ENCODE measurements around the gene FCN1. TPM values are rescaled to one million over a fixed set of nuclear protein-coding genes. Genes with fewer than 3 reads are reported as not detected.

The FCN1 gene
- total and polyA plus RNA-seq, 2 donors (not counting 1 experiment from before 2014, with no cell fraction given): not detected

- Histone ChIP-seq H3K4me1 (ENCODE audit: control insufficient read depth, extremely low read depth, insufficient read depth, low read length) (no peaks in the 10 kb centered on the region), H3K27me3 (ENCODE audit: control insufficient read depth, insufficient read depth, low read length) (no peaks in the 10 kb centered on the region), H3K9me3 (ENCODE audit: control insufficient read depth, insufficient read depth, low read depth, low read length) (no peaks in the 10 kb centered on the region), H3K9ac (ENCODE audit: insufficient read depth, low read length) (no peak overlapping the region), H3K27ac (ENCODE audit: insufficient read depth, low read length) (no peak overlapping the region), H3K36me3 (ENCODE audit: control insufficient read depth, insufficient read depth, low read length) (no peaks in the 10 kb centered on the region), H2AFZ (ENCODE audit: low read length) (no peak overlapping the region), H4K20me1 (ENCODE audit: control insufficient read depth, extremely low read depth, insufficient read depth, low read length) (no peaks in the 10 kb centered on the region), H3K4me2 (ENCODE audit: extremely low read depth, insufficient read depth, low read length) (no peak overlapping the region), H3K79me2 (ENCODE audit: control insufficient read depth, insufficient read depth, low read length) (no peaks in the 10 kb centered on the region), H3K4me3 (replicated peaks in 1 of 4; ENCODE audit: control extremely low read depth in 1 of 4, insufficient read depth in 1 of 4, low read depth in 3 of 4, low read length in 4 of 4) (no peak overlapping the region)
- TF ChIP-seq, protein P1, sequence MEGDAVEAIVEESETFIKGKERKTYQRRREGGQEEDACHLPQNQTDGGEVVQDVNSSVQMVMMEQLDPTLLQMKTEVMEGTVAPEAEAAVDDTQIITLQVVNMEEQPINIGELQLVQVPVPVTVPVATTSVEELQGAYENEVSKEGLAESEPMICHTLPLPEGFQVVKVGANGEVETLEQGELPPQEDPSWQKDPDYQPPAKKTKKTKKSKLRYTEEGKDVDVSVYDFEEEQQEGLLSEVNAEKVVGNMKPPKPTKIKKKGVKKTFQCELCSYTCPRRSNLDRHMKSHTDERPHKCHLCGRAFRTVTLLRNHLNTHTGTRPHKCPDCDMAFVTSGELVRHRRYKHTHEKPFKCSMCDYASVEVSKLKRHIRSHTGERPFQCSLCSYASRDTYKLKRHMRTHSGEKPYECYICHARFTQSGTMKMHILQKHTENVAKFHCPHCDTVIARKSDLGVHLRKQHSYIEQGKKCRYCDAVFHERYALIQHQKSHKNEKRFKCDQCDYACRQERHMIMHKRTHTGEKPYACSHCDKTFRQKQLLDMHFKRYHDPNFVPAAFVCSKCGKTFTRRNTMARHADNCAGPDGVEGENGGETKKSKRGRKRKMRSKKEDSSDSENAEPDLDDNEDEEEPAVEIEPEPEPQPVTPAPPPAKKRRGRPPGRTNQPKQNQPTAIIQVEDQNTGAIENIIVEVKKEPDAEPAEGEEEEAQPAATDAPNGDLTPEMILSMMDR (conservative IDR thresholded peaks at IDR 0.05 in 1 of 2, IDR thresholded peaks at IDR 0.05 in 1 of 2; ENCODE audit: low read depth in 1 of 2, low read length in 2 of 2): no peak
- TF ChIP-seq EZH2 (IDR thresholded peaks at IDR 0.05; ENCODE audit: low read length, missing control alignments): no peak
- no peak for DNase-seq (ENCODE audit: low read depth in 2 of 2)
Measured at GRCh38 chr9:134896834-134897583, 20.7 kb downstream of the FCN1 start.

- no peak overlapping the region for H3K27ac ChIP-seq (ENCODE audit: insufficient read depth, low read length)
- H3K27me3 ChIP-seq (ENCODE audit: control insufficient read depth, insufficient read depth, low read length): no peaks in the 10 kb centered on the region
- no peaks in the 10 kb centered on the region for H4K20me1 ChIP-seq (ENCODE audit: control insufficient read depth, extremely low read depth, insufficient read depth, low read length)
- no peak overlapping the region for H2AFZ ChIP-seq (ENCODE audit: low read length)
- TF ChIP-seq EZH2 (IDR thresholded peaks at IDR 0.05; ENCODE audit: low read length, missing control alignments): no peak
- TF ChIP-seq, protein P1 (conservative IDR thresholded peaks at IDR 0.05 in 1 of 2, IDR thresholded peaks at IDR 0.05 in 1 of 2; ENCODE audit: low read depth in 1 of 2, low read length in 2 of 2): no peak
- H3K4me1 ChIP-seq (ENCODE audit: control insufficient read depth, extremely low read depth, insufficient read depth, low read length): no peaks in the 10 kb centered on the region
- no peaks in the 10 kb centered on the region for H3K9me3 ChIP-seq (ENCODE audit: control insufficient read depth, insufficient read depth, low read depth, low read length)
- H3K9ac ChIP-seq (ENCODE audit: insufficient read depth, low read length): no peak overlapping the region
- H3K4me2 ChIP-seq (ENCODE audit: extremely low read depth, insufficient read depth, low read length): no peak overlapping the region
- peak; percentile 85 to 86 for DNase-seq (ENCODE audit: low read depth in 2 of 2)
- H3K36me3 ChIP-seq (ENCODE audit: control insufficient read depth, insufficient read depth, low read length): no peaks in the 10 kb centered on the region
- H3K79me2 ChIP-seq (ENCODE audit: control insufficient read depth, insufficient read depth, low read length): no peaks in the 10 kb centered on the region
- no peak overlapping the region for H3K4me3 ChIP-seq (replicated peaks in 1 of 4; ENCODE audit: control extremely low read depth in 1 of 4, insufficient read depth in 1 of 4, low read depth in 3 of 4, low read length in 4 of 4)
Measured at GRCh38 chr9:134895908-134896833, 21.5 kb downstream of the FCN1 start.

- Histone ChIP-seq H3K4me3 (replicated peaks in 1 of 4; ENCODE audit: control extremely low read depth in 1 of 4, insufficient read depth in 1 of 4, low read depth in 3 of 4, low read length in 4 of 4) (no peak overlapping the region), H3K4me2 (ENCODE audit: extremely low read depth, insufficient read depth, low read length) (no peak overlapping the region), H3K9ac (ENCODE audit: insufficient read depth, low read length) (no peak overlapping the region), H3K9me3 (ENCODE audit: control insufficient read depth, insufficient read depth, low read depth, low read length) (no peaks in the 10 kb centered on the region), H2AFZ (ENCODE audit: low read length) (no peak overlapping the region), H3K27ac (ENCODE audit: insufficient read depth, low read length) (no peak overlapping the region), H3K27me3 (ENCODE audit: control insufficient read depth, insufficient read depth, low read length) (no peaks in the 10 kb centered on the region), H3K79me2 (ENCODE audit: control insufficient read depth, insufficient read depth, low read length) (no peaks in the 10 kb centered on the region), H3K36me3 (ENCODE audit: control insufficient read depth, insufficient read depth, low read length) (no peaks in the 10 kb centered on the region), H4K20me1 (ENCODE audit: control insufficient read depth, extremely low read depth, insufficient read depth, low read length) (no peaks in the 10 kb centered on the region), H3K4me1 (ENCODE audit: control insufficient read depth, extremely low read depth, insufficient read depth, low read length) (no peaks in the 10 kb centered on the region)
- no peak for TF ChIP-seq EZH2 (IDR thresholded peaks at IDR 0.05; ENCODE audit: low read length, missing control alignments)
- TF ChIP-seq, protein P1 (conservative IDR thresholded peaks at IDR 0.05 in 1 of 2, IDR thresholded peaks at IDR 0.05 in 1 of 2; ENCODE audit: low read depth in 1 of 2, low read length in 2 of 2): no peak
- no peak for DNase-seq (ENCODE audit: low read depth in 2 of 2)
Measured at GRCh38 chr9:134895567-134895907, 22.2 kb downstream of the FCN1 start.

All from fibroblast of lung (primary cell).